GM23338 (cell line): ENCODE data around the gene SIK2. TPM values are rescaled to one million over a fixed set of nuclear protein-coding genes. Genes with fewer than 3 reads are reported as not detected.

Experiments
- ATAC-seq: fragments of 200-7000 bp; cut with Tn5 transposase; 3 replicates; pipeline ENCODE4 v1.9.1; 2020
- DNase-seq: peaks from one replicate; pipeline ENCODE4 v3.0.0-alpha.2; 2015; ENCODE audit warnings: low spot score
- H2AFZ ChIP-seq: fragments of 200-600 bp; sonication (generic); 2 replicates; pipeline ENCODE4 v1.8.0; 2016; ENCODE audit warnings: antibody characterized with exemption, mild to moderate bottlenecking, moderate library complexity
- H3F3A ChIP-seq: fragments of 200-600 bp; sonication (generic); replicated peaks from 2 replicates; pipeline ENCODE4 v1.8.0; 2017; ENCODE audit warnings: antibody characterized with exemption, mixed run types, low read depth
- H3K27ac ChIP-seq: fragments of 200-600 bp; sonication (generic); 2 replicates; pipeline ENCODE4 v1.6.1; 2016; ENCODE audit warnings: low read depth
- H3K27me3 ChIP-seq: fragments of 200-600 bp; sonication (generic); 2 replicates; pipeline ENCODE4 v1.8.0; 2016; ENCODE audit warnings: mild to moderate bottlenecking, mixed run types, moderate library complexity; ENCODE audit not compliant: insufficient read depth
- H3K36me3 ChIP-seq: fragments of 200-600 bp; sonication (generic); 2 replicates; pipeline ENCODE4 v1.8.0; 2016; ENCODE audit warnings: mild to moderate bottlenecking; ENCODE audit not compliant: insufficient read depth
- H3K4me1 ChIP-seq: fragments of 200-600 bp; sonication (generic); 2 replicates; pipeline ENCODE4 v1.8.0; 2016; ENCODE audit warnings: mild to moderate bottlenecking, moderate library complexity; ENCODE audit not compliant: insufficient read depth
- H3K4me2 ChIP-seq: fragments of 200-600 bp; sonication (generic); 2 replicates; pipeline ENCODE4 v1.7.1; 2017; ENCODE audit warnings: mixed run types
- H3K4me3 ChIP-seq: fragments of 200-600 bp; sonication (generic); 2 replicates; pipeline ENCODE4 v1.6.1; 2016; ENCODE audit warnings: mixed run types
- H3K79me2 ChIP-seq: fragments of 200-600 bp; sonication (generic); replicated peaks from 2 replicates; pipeline ENCODE4 v1.8.0; 2017; ENCODE audit warnings: mild to moderate bottlenecking; ENCODE audit not compliant: insufficient read depth
- H3K9me2 ChIP-seq: fragments of 200-600 bp; sonication (generic); 2 replicates; pipeline ENCODE4 v1.8.0; 2017; ENCODE audit not compliant: insufficient read depth
- H4K20me1 ChIP-seq: fragments of 200-600 bp; sonication (generic); replicated peaks from 2 replicates; pipeline ENCODE4 v1.8.0; 2017; ENCODE audit warnings: mild to moderate bottlenecking; ENCODE audit not compliant: insufficient read depth
- H3K27ac Mint-ChIP-seq: 2 replicates; pipeline ENCODE4 v1.8.0; 2020; ENCODE audit warnings: inconsistent platforms, mild to moderate bottlenecking, moderate library complexity, mixed read lengths
- H3K27me3 Mint-ChIP-seq: 3 replicates; pipeline ENCODE4 v1.8.0; 2022; ENCODE audit warnings: low read depth, mild to moderate bottlenecking, moderate library complexity, mixed read lengths, inconsistent platforms; ENCODE audit not compliant: insufficient read depth, poor library complexity
- H3K36me3 Mint-ChIP-seq: 3 replicates; pipeline ENCODE4 v1.8.0; 2021; ENCODE audit warnings: low read depth, mild to moderate bottlenecking, inconsistent platforms, moderate library complexity, mixed read lengths
- H3K4me1 Mint-ChIP-seq: 3 replicates; pipeline ENCODE4 v1.8.0; 2020; ENCODE audit warnings: mild to moderate bottlenecking, inconsistent platforms, mixed read lengths
- H3K4me3 Mint-ChIP-seq: 3 replicates; pipeline ENCODE4 v1.8.0; 2021; ENCODE audit warnings: moderate library complexity, mild to moderate bottlenecking, inconsistent platforms, mixed read lengths
- H3K9me3 Mint-ChIP-seq: 3 replicates; pipeline ENCODE4 v1.8.0; 2020; ENCODE audit warnings: moderate library complexity, mild to moderate bottlenecking, inconsistent platforms, mixed read lengths
- CREB1 ChIP-seq: fragments of 250-450 bp; sonication (Bioruptor Pico); IDR thresholded peaks from 2 replicates; pipeline ENCODE4 v1.5.0; 2020; ENCODE audit warnings: low read depth, mild to moderate bottlenecking, moderate library complexity
- EZH2 ChIP-seq: fragments of 200-600 bp; sonication (generic); IDR thresholded peaks from one replicate; pipeline ENCODE4 v1.8.0; 2017; ENCODE audit warnings: antibody characterized with exemption, mild to moderate bottlenecking, low read depth; ENCODE audit not compliant: unreplicated experiment
- EZH2phosphoT487 ChIP-seq: fragments of 200-600 bp; sonication (generic); IDR thresholded peaks from one replicate; pipeline ENCODE4 v1.8.1; 2018; ENCODE audit warnings: antibody characterized with exemption; ENCODE audit not compliant: unreplicated experiment
- JUNB ChIP-seq: IDR thresholded peaks from one replicate; pipeline ENCODE4 v1.6.1; 2016; ENCODE audit warnings: antibody characterized with exemption; ENCODE audit not compliant: unreplicated experiment
- NANOG ChIP-seq: IDR thresholded peaks from 2 replicates; pipeline ENCODE4 v1.6.1; 2016; ENCODE audit warnings: antibody characterized with exemption, borderline replicate concordance
- POLR2AphosphoS5 ChIP-seq: IDR thresholded peaks from 2 replicates; pipeline ENCODE4 v1.6.1; 2016; ENCODE audit warnings: antibody characterized with exemption, low read depth
- STAT1 ChIP-seq: IDR thresholded peaks from one replicate; pipeline ENCODE4 v1.6.1; 2016; ENCODE audit warnings: antibody characterized with exemption; ENCODE audit not compliant: unreplicated experiment
- ZNF114 ChIP-seq: fragments of 250-450 bp; sonication (Bioruptor Pico); IDR thresholded peaks from 2 replicates; pipeline ENCODE4 v1.5.0; 2020; ENCODE audit warnings: mild to moderate bottlenecking, moderate library complexity
- ZNF331 ChIP-seq: fragments of 250-450 bp; sonication (Bioruptor Pico); IDR thresholded peaks from 2 replicates; pipeline ENCODE4 v1.5.0; 2020; ENCODE audit warnings: low read depth, mild to moderate bottlenecking, moderate library complexity
- polyA plus RNA-seq: library from polyadenylated mRNA; unstranded; fragments of >200 nt; fragmentation: Nextera tagmentation; extraction: Ambion mirVana; gene quantifications from 2 replicates; pipeline ENCODE4 v1.2.1, GENCODE V29; 2016
- total RNA-seq: library from RNA; depleted of rRNA; stranded (reverse); fragments of >200 nt; shearing (Covaris generic); gene quantifications from 2 replicates; pipeline ENCODE4 v1.2.3, GENCODE V29; 2014
- TF ChIP-seq, protein P1 (sequence below): IDR thresholded peaks from one replicate; pipeline ENCODE4 v1.6.1; 2018; ENCODE audit warnings: antibody characterized with exemption; ENCODE audit not compliant: unreplicated experiment
- TF ChIP-seq, protein P2 (sequence below): IDR thresholded peaks from 2 replicates; pipeline ENCODE4 v1.6.1; 2016; ENCODE audit warnings: antibody characterized with exemption
- TF ChIP-seq, protein P3 (sequence below), 2 experiments: fragments of 200-600 bp in 1 of 2; sonication (generic) in 1 of 2; conservative IDR thresholded peaks; 2 replicates each; pipeline versions ENCODE4 v1.5.1 to v1.6.1; 2016 to 2017; ENCODE audit warnings: antibody characterized with exemption in 2 of 2, low read depth in 2 of 2, mild to moderate bottlenecking in 2 of 2, moderate library complexity in 1 of 2

SIK2 gene
- total and polyA plus RNA-seq, 2 experiments from 2014 or later, result 2.3 to 6.7 TPM

DNA sequence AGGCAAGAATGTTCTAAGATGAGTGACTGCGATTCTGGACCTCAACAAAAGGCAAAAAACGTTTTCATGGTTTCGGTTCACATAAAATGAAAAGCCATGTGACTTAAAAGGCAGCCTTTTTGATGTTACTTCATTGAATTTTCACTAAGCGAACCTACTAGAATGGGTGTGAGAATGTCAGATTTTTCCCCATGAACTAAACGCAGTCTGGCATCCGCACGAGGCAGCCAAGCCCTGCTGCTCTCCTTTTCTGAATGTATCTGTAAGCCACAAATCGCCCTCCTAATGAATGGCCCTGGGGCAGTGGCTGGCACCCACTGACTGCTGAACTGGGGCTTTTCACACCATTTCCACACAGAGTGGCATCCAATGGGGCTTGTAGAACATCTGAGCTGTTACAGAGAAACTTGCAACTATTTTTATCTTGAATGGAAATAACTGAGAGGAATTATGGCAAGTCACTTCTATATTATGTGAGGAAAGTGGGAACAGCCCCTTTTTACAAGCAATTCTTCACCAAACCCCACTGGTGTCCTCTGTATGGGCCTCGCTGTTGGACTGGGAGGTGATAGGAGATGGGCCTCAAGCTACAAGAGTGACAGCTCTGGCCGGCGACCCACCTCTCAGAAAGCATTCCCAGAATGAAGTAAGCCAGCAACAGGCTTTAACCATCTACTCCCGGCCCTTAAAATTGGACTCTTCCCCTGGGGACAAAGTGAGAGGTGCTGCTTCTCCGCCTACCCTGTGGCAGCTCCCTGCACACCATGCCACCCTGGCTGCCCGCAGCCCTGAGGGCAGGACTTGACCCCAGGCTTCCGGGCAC, 134.6 kb downstream of the SIK2 start (continued):
- TF ChIP-seq, protein P1, sequence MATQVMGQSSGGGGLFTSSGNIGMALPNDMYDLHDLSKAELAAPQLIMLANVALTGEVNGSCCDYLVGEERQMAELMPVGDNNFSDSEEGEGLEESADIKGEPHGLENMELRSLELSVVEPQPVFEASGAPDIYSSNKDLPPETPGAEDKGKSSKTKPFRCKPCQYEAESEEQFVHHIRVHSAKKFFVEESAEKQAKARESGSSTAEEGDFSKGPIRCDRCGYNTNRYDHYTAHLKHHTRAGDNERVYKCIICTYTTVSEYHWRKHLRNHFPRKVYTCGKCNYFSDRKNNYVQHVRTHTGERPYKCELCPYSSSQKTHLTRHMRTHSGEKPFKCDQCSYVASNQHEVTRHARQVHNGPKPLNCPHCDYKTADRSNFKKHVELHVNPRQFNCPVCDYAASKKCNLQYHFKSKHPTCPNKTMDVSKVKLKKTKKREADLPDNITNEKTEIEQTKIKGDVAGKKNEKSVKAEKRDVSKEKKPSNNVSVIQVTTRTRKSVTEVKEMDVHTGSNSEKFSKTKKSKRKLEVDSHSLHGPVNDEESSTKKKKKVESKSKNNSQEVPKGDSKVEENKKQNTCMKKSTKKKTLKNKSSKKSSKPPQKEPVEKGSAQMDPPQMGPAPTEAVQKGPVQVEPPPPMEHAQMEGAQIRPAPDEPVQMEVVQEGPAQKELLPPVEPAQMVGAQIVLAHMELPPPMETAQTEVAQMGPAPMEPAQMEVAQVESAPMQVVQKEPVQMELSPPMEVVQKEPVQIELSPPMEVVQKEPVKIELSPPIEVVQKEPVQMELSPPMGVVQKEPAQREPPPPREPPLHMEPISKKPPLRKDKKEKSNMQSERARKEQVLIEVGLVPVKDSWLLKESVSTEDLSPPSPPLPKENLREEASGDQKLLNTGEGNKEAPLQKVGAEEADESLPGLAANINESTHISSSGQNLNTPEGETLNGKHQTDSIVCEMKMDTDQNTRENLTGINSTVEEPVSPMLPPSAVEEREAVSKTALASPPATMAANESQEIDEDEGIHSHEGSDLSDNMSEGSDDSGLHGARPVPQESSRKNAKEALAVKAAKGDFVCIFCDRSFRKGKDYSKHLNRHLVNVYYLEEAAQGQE, result no peak
- TF ChIP-seq, protein P2, sequence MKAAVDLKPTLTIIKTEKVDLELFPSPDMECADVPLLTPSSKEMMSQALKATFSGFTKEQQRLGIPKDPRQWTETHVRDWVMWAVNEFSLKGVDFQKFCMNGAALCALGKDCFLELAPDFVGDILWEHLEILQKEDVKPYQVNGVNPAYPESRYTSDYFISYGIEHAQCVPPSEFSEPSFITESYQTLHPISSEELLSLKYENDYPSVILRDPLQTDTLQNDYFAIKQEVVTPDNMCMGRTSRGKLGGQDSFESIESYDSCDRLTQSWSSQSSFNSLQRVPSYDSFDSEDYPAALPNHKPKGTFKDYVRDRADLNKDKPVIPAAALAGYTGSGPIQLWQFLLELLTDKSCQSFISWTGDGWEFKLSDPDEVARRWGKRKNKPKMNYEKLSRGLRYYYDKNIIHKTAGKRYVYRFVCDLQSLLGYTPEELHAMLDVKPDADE, result no peak
- TF ChIP-seq STAT1 (no peak), EZH2phosphoT487 (no peak), EZH2 (no peak), JUNB (no peak), ZNF331 (CRISPR knock-in tag) (no peak), NANOG (no peak), POLR2AphosphoS5 (no peak)
- TF ChIP-seq, protein P3, sequence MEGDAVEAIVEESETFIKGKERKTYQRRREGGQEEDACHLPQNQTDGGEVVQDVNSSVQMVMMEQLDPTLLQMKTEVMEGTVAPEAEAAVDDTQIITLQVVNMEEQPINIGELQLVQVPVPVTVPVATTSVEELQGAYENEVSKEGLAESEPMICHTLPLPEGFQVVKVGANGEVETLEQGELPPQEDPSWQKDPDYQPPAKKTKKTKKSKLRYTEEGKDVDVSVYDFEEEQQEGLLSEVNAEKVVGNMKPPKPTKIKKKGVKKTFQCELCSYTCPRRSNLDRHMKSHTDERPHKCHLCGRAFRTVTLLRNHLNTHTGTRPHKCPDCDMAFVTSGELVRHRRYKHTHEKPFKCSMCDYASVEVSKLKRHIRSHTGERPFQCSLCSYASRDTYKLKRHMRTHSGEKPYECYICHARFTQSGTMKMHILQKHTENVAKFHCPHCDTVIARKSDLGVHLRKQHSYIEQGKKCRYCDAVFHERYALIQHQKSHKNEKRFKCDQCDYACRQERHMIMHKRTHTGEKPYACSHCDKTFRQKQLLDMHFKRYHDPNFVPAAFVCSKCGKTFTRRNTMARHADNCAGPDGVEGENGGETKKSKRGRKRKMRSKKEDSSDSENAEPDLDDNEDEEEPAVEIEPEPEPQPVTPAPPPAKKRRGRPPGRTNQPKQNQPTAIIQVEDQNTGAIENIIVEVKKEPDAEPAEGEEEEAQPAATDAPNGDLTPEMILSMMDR (conservative IDR thresholded peaks at IDR 0.05; ENCODE audit: low read depth in 2 of 2), result no peak

DNA sequence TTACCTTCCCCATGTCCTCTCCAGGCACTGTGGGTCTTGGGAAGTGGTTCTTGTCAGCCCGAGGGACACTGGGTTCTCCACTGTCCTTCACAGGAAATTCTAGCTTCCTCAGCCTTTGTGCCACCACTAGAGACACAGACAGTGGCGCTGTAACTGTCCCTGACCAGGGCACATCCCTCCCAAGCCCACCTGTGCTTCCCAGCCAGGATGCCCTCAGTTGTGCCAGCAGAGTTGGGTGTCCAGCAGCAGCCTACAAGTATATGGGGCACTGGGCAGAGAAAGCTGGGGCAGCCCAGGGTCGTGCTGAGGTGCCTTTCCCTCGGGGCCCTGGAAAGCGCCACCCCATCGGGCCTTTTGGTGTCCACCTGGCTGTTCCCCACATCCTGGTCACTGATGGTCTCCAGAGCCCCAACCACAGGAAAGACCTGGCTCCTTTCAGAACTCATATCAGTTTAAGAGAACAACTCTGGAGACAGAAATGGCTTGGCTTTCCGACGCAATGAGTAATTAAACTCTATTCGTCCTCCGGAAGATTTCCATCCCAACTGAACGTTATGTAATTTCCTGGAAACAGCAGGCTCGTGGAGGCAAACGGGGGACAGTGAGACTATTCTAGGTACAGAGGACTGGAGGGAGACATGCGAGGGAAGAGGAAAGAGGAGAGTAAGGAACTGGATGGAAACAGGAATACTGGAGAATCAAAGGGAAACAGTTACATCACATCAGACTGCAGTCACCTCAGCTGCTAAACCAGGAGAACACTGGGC, 135.4 kb downstream of the SIK2 start:
- H3K9me3 Mint-ChIP-seq, result no peaks in the 10 kb centered on the region
- no peak for TF ChIP-seq EZH2phosphoT487
- no peak for TF ChIP-seq NANOG
- no peak for TF ChIP-seq CREB1 (CRISPR knock-in tag)
- TF ChIP-seq STAT1, result no peak
- TF ChIP-seq JUNB, result no peak
- TF ChIP-seq, protein P2, result no peak
- no peak for TF ChIP-seq ZNF114 (CRISPR knock-in tag)
- no peak for TF ChIP-seq POLR2AphosphoS5

More for the DNA sequence above, 135.4 kb downstream of the SIK2 start:
- peaks cover 32% of the 10 kb centered on the region for H3K36me3 Mint-ChIP-seq
- H3K4me2 ChIP-seq, result no peak overlapping the region
- peaks cover 27% of the 10 kb centered on the region; the same call in 2 of the 3 replicates for H3K4me1 Mint-ChIP-seq
- ATAC-seq, result no peak
- no peak for DNase-seq
- no peak overlapping the region for H2AFZ ChIP-seq
- no peaks in the 10 kb centered on the region for H3F3A ChIP-seq
- H3K36me3 ChIP-seq, result peaks cover 19% of the 10 kb centered on the region
- H3K27me3 ChIP-seq, result no peaks in the 10 kb centered on the region
- peak overlapping the region; percentile 55; the same call in 1 of the 2 replicates for H3K27ac Mint-ChIP-seq
- no peaks in the 10 kb centered on the region for H3K9me2 ChIP-seq
- no peak overlapping the region for H3K4me3 Mint-ChIP-seq
- H3K27me3 Mint-ChIP-seq, result peaks cover 6% of the 10 kb centered on the region
- no peak overlapping the region for H3K27ac ChIP-seq
- H3K4me3 ChIP-seq, result no peak overlapping the region
- peaks cover 5% of the 10 kb centered on the region for H3K4me1 ChIP-seq
- H3K79me2 ChIP-seq, result no peaks in the 10 kb centered on the region
- H4K20me1 ChIP-seq, result no peaks in the 10 kb centered on the region; the same call in 1 of the 2 replicates
